GM23338 (cell line): ENCODE data around the gene CMC2. TPM values are rescaled to one million over a fixed set of nuclear protein-coding genes. Genes with fewer than 3 reads are reported as not detected.

Experiments used
- ATAC-seq: fragments of 200-7000 bp; cut with Tn5 transposase; 3 replicates; pipeline ENCODE4 v1.9.1; 2020
- DNase-seq: peaks from one replicate; pipeline ENCODE4 v3.0.0-alpha.2; 2015; ENCODE audit warnings: low spot score
- H2AFZ ChIP-seq: fragments of 200-600 bp; sonication (generic); 2 replicates; pipeline ENCODE4 v1.8.0; 2016; ENCODE audit warnings: antibody characterized with exemption, mild to moderate bottlenecking, moderate library complexity
- H3F3A ChIP-seq: fragments of 200-600 bp; sonication (generic); replicated peaks from 2 replicates; pipeline ENCODE4 v1.8.0; 2017; ENCODE audit warnings: antibody characterized with exemption, mixed run types, low read depth
- H3K27ac ChIP-seq: fragments of 200-600 bp; sonication (generic); 2 replicates; pipeline ENCODE4 v1.6.1; 2016; ENCODE audit warnings: low read depth
- H3K27me3 ChIP-seq: fragments of 200-600 bp; sonication (generic); 2 replicates; pipeline ENCODE4 v1.8.0; 2016; ENCODE audit warnings: mild to moderate bottlenecking, mixed run types, moderate library complexity; ENCODE audit not compliant: insufficient read depth
- H3K36me3 ChIP-seq: fragments of 200-600 bp; sonication (generic); 2 replicates; pipeline ENCODE4 v1.8.0; 2016; ENCODE audit warnings: mild to moderate bottlenecking; ENCODE audit not compliant: insufficient read depth
- H3K4me1 ChIP-seq: fragments of 200-600 bp; sonication (generic); 2 replicates; pipeline ENCODE4 v1.8.0; 2016; ENCODE audit warnings: mild to moderate bottlenecking, moderate library complexity; ENCODE audit not compliant: insufficient read depth
- H3K4me2 ChIP-seq: fragments of 200-600 bp; sonication (generic); 2 replicates; pipeline ENCODE4 v1.7.1; 2017; ENCODE audit warnings: mixed run types
- H3K4me3 ChIP-seq: fragments of 200-600 bp; sonication (generic); 2 replicates; pipeline ENCODE4 v1.6.1; 2016; ENCODE audit warnings: mixed run types
- H3K79me2 ChIP-seq: fragments of 200-600 bp; sonication (generic); replicated peaks from 2 replicates; pipeline ENCODE4 v1.8.0; 2017; ENCODE audit warnings: mild to moderate bottlenecking; ENCODE audit not compliant: insufficient read depth
- H3K9me2 ChIP-seq: fragments of 200-600 bp; sonication (generic); 2 replicates; pipeline ENCODE4 v1.8.0; 2017; ENCODE audit not compliant: insufficient read depth
- H4K20me1 ChIP-seq: fragments of 200-600 bp; sonication (generic); replicated peaks from 2 replicates; pipeline ENCODE4 v1.8.0; 2017; ENCODE audit warnings: mild to moderate bottlenecking; ENCODE audit not compliant: insufficient read depth
- H3K27ac Mint-ChIP-seq: 2 replicates; pipeline ENCODE4 v1.8.0; 2020; ENCODE audit warnings: inconsistent platforms, mild to moderate bottlenecking, moderate library complexity, mixed read lengths
- H3K27me3 Mint-ChIP-seq: 3 replicates; pipeline ENCODE4 v1.8.0; 2022; ENCODE audit warnings: low read depth, mild to moderate bottlenecking, moderate library complexity, mixed read lengths, inconsistent platforms; ENCODE audit not compliant: insufficient read depth, poor library complexity
- H3K36me3 Mint-ChIP-seq: 3 replicates; pipeline ENCODE4 v1.8.0; 2021; ENCODE audit warnings: low read depth, mild to moderate bottlenecking, inconsistent platforms, moderate library complexity, mixed read lengths
- H3K4me1 Mint-ChIP-seq: 3 replicates; pipeline ENCODE4 v1.8.0; 2020; ENCODE audit warnings: mild to moderate bottlenecking, inconsistent platforms, mixed read lengths
- H3K4me3 Mint-ChIP-seq: 3 replicates; pipeline ENCODE4 v1.8.0; 2021; ENCODE audit warnings: moderate library complexity, mild to moderate bottlenecking, inconsistent platforms, mixed read lengths
- H3K9me3 Mint-ChIP-seq: 3 replicates; pipeline ENCODE4 v1.8.0; 2020; ENCODE audit warnings: moderate library complexity, mild to moderate bottlenecking, inconsistent platforms, mixed read lengths
- CREB1 ChIP-seq: fragments of 250-450 bp; sonication (Bioruptor Pico); IDR thresholded peaks from 2 replicates; pipeline ENCODE4 v1.5.0; 2020; ENCODE audit warnings: low read depth, mild to moderate bottlenecking, moderate library complexity
- CTCF ChIP-seq, 2 experiments: fragments of 200-600 bp in 1 of 2; sonication (generic) in 1 of 2; conservative IDR thresholded peaks; 2 replicates each; pipeline versions ENCODE4 v1.5.1 to v1.6.1; 2016 to 2017; ENCODE audit warnings: antibody characterized with exemption in 2 of 2, low read depth in 2 of 2, mild to moderate bottlenecking in 2 of 2, moderate library complexity in 1 of 2
- ETS1 ChIP-seq: IDR thresholded peaks from 2 replicates; pipeline ENCODE4 v1.6.1; 2016; ENCODE audit warnings: antibody characterized with exemption
- EZH2 ChIP-seq: fragments of 200-600 bp; sonication (generic); IDR thresholded peaks from one replicate; pipeline ENCODE4 v1.8.0; 2017; ENCODE audit warnings: antibody characterized with exemption, mild to moderate bottlenecking, low read depth; ENCODE audit not compliant: unreplicated experiment
- EZH2phosphoT487 ChIP-seq: fragments of 200-600 bp; sonication (generic); IDR thresholded peaks from one replicate; pipeline ENCODE4 v1.8.1; 2018; ENCODE audit warnings: antibody characterized with exemption; ENCODE audit not compliant: unreplicated experiment
- JUNB ChIP-seq: IDR thresholded peaks from one replicate; pipeline ENCODE4 v1.6.1; 2016; ENCODE audit warnings: antibody characterized with exemption; ENCODE audit not compliant: unreplicated experiment
- NANOG ChIP-seq: IDR thresholded peaks from 2 replicates; pipeline ENCODE4 v1.6.1; 2016; ENCODE audit warnings: antibody characterized with exemption, borderline replicate concordance
- STAT1 ChIP-seq: IDR thresholded peaks from one replicate; pipeline ENCODE4 v1.6.1; 2016; ENCODE audit warnings: antibody characterized with exemption; ENCODE audit not compliant: unreplicated experiment
- ZNF114 ChIP-seq: fragments of 250-450 bp; sonication (Bioruptor Pico); IDR thresholded peaks from 2 replicates; pipeline ENCODE4 v1.5.0; 2020; ENCODE audit warnings: mild to moderate bottlenecking, moderate library complexity
- ZNF331 ChIP-seq: fragments of 250-450 bp; sonication (Bioruptor Pico); IDR thresholded peaks from 2 replicates; pipeline ENCODE4 v1.5.0; 2020; ENCODE audit warnings: low read depth, mild to moderate bottlenecking, moderate library complexity
- polyA plus RNA-seq: library from polyadenylated mRNA; unstranded; fragments of >200 nt; fragmentation: Nextera tagmentation; extraction: Ambion mirVana; gene quantifications from 2 replicates; pipeline ENCODE4 v1.2.1, GENCODE V29; 2016
- total RNA-seq: library from RNA; depleted of rRNA; stranded (reverse); fragments of >200 nt; shearing (Covaris generic); gene quantifications from 2 replicates; pipeline ENCODE4 v1.2.3, GENCODE V29; 2014
- TF ChIP-seq, protein P1 (sequence below): IDR thresholded peaks from one replicate; pipeline ENCODE4 v1.6.1; 2018; ENCODE audit warnings: antibody characterized with exemption; ENCODE audit not compliant: unreplicated experiment

CMC2 gene
- total and polyA plus RNA-seq, 2 experiments from 2014 or later, result 35.7 to 211 TPM

DNA sequence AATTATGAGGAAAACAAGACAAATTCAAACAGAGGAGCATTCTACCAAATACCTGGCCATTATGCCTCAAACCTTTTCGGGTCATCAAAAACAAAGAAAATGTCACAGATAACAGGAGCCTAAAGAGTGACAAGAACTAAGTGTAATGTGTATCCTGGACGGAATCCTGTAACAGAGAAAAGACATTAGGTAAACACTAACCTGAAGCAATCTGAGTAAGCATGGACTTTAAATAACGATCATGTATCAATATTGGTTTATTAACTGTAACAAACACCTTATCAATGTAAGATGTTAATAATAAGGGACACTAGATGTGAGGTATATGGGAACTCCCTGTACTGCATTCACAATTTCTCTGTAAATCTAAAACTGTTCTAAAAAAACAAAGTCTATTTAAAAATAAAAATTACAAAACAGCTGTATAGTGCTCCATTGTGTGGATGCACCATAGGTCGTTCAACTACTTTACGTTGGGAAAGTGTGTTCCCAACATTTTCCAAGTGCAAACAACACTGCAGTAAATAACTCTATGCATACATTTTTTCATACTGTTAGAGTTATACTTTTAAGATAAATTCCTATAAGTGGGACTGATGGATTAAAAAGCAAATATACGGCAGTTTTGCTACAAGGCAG is 14.8 kb downstream of the CMC2 start:
- no peaks in the 10 kb centered on the region for H3F3A ChIP-seq
- no peaks in the 10 kb centered on the region for H3K36me3 ChIP-seq
- H3K4me1 ChIP-seq, result 0 out of 2 replicates have a peak, but pooled peaks cover 7% of the 10 kb centered on the region
- no peaks in the 10 kb centered on the region for H3K9me2 ChIP-seq
- H3K4me3 ChIP-seq, result no peak overlapping the region
- H3K4me3 Mint-ChIP-seq, result no peak overlapping the region
- no peak overlapping the region for H3K27ac ChIP-seq
- peaks cover 17% of the 10 kb centered on the region for H3K4me1 Mint-ChIP-seq
- peaks cover 4% of the 10 kb centered on the region; the same call in 1 of the 3 replicates for H3K36me3 Mint-ChIP-seq
- H2AFZ ChIP-seq, result no peak overlapping the region
- H3K4me2 ChIP-seq, result no peak overlapping the region
- H3K27me3 ChIP-seq, result 0 out of 2 replicates have a peak, but pooled peaks cover under 1% of the 10 kb centered on the region
- no peak overlapping the region for H3K27ac Mint-ChIP-seq
- no peak for DNase-seq
- TF ChIP-seq ETS1, result no peak
- no peak for ATAC-seq
- H3K79me2 ChIP-seq, result peaks cover 60% of the 10 kb centered on the region
- H3K9me3 Mint-ChIP-seq, result no peaks in the 10 kb centered on the region
- peaks cover 10% of the 10 kb centered on the region for H3K27me3 Mint-ChIP-seq
- H4K20me1 ChIP-seq, result peaks cover 19% of the 10 kb centered on the region

GRCh38 chr16:80990978-80991377 is 15.7 kb downstream of the CMC2 start:
- no peaks in the 10 kb centered on the region for H3K9me3 Mint-ChIP-seq
- DNase-seq (no peak), ATAC-seq (no peak)
- peaks cover 21% of the 10 kb centered on the region for H4K20me1 ChIP-seq
- H3K36me3 Mint-ChIP-seq, result peaks cover 4% of the 10 kb centered on the region; the same call in 1 of the 3 replicates
- H3K4me3 ChIP-seq, result no peak overlapping the region
- peaks cover 23% of the 10 kb centered on the region for H3K4me1 Mint-ChIP-seq
- peaks cover 15% of the 10 kb centered on the region; the same call in 1 of the 2 replicates for H3K4me1 ChIP-seq
- no peak overlapping the region for H3K4me3 Mint-ChIP-seq
- no peak overlapping the region for H3K27ac Mint-ChIP-seq
- no peak overlapping the region for H3K27ac ChIP-seq
- H3K27me3 Mint-ChIP-seq, result peaks cover 16% of the 10 kb centered on the region
- peaks cover 5% of the 10 kb centered on the region; the same call in 1 of the 2 replicates for H3K27me3 ChIP-seq
- no peak overlapping the region for H3K4me2 ChIP-seq
- H3K9me2 ChIP-seq, result no peaks in the 10 kb centered on the region
- H3K79me2 ChIP-seq, result peaks cover 56% of the 10 kb centered on the region
- no peaks in the 10 kb centered on the region for H3K36me3 ChIP-seq
- no peaks in the 10 kb centered on the region for H3F3A ChIP-seq
- no peak overlapping the region for H2AFZ ChIP-seq
- TF ChIP-seq CREB1 (no peak), STAT1 (no peak), NANOG (no peak), EZH2 (no peak), JUNB (no peak), ETS1 (no peak), ZNF114 (CRISPR knock-in tag) (no peak), CTCF (conservative IDR thresholded peaks at IDR 0.05; ENCODE audit: low read depth in 2 of 2) (no peak), ZNF331 (CRISPR knock-in tag) (no peak), EZH2phosphoT487 (no peak)
- TF ChIP-seq, protein P1, sequence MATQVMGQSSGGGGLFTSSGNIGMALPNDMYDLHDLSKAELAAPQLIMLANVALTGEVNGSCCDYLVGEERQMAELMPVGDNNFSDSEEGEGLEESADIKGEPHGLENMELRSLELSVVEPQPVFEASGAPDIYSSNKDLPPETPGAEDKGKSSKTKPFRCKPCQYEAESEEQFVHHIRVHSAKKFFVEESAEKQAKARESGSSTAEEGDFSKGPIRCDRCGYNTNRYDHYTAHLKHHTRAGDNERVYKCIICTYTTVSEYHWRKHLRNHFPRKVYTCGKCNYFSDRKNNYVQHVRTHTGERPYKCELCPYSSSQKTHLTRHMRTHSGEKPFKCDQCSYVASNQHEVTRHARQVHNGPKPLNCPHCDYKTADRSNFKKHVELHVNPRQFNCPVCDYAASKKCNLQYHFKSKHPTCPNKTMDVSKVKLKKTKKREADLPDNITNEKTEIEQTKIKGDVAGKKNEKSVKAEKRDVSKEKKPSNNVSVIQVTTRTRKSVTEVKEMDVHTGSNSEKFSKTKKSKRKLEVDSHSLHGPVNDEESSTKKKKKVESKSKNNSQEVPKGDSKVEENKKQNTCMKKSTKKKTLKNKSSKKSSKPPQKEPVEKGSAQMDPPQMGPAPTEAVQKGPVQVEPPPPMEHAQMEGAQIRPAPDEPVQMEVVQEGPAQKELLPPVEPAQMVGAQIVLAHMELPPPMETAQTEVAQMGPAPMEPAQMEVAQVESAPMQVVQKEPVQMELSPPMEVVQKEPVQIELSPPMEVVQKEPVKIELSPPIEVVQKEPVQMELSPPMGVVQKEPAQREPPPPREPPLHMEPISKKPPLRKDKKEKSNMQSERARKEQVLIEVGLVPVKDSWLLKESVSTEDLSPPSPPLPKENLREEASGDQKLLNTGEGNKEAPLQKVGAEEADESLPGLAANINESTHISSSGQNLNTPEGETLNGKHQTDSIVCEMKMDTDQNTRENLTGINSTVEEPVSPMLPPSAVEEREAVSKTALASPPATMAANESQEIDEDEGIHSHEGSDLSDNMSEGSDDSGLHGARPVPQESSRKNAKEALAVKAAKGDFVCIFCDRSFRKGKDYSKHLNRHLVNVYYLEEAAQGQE, result no peak
